Thymus (tissue), 14 donors: ENCODE data around the gene KDSR. TPM values are rescaled to one million over a fixed set of nuclear protein-coding genes. Genes with fewer than 3 reads are reported as not detected.

ENCODE experiments used
- DNase-seq, 9 donors: peaks; one replicate each; pipeline ENCODE4 v3.0.0-alpha.2; 2013; ENCODE audit warnings: low spot score in 9 of 9, low read depth in 6 of 9, missing footprints in 1 of 9
- H3K27ac ChIP-seq, 2 donors: one replicate each; pipeline ENCODE4 v1.5.1; 2013; ENCODE audit warnings: control low read depth in 1 of 2, low read depth in 1 of 2, low read length in 1 of 2, mild to moderate bottlenecking in 1 of 2, moderate library complexity in 1 of 2
- H3K27me3 ChIP-seq, 2 donors: one replicate each; pipeline ENCODE4 v1.5.1; 2013; ENCODE audit warnings: low read length in 1 of 2; ENCODE audit not compliant: control insufficient read depth in 2 of 2, insufficient read depth in 1 of 2
- H3K36me3 ChIP-seq, 2 donors: one replicate each; pipeline ENCODE4 v1.5.1; 2013; ENCODE audit warnings: low read length in 1 of 2, mild to moderate bottlenecking in 1 of 2, moderate library complexity in 1 of 2; ENCODE audit not compliant: control insufficient read depth in 2 of 2, insufficient read depth in 2 of 2
- H3K4me1 ChIP-seq, 2 donors: one replicate each; pipeline ENCODE4 v1.5.1; 2013; ENCODE audit warnings: low read length in 2 of 2; ENCODE audit not compliant: control insufficient read depth in 2 of 2, insufficient read depth in 2 of 2
- H3K4me3 ChIP-seq, 2 donors: one replicate each; pipeline ENCODE4 v1.5.1; 2013; ENCODE audit warnings: low read length in 2 of 2, control low read depth in 1 of 2, mild to moderate bottlenecking in 1 of 2
- H3K9me3 ChIP-seq, 2 donors: one replicate each; pipeline ENCODE4 v1.5.1; 2013; ENCODE audit warnings: low read length in 1 of 2, mild to moderate bottlenecking in 1 of 2; ENCODE audit not compliant: control insufficient read depth in 2 of 2, insufficient read depth in 1 of 2
- WGBS: extraction: QIAGEN DNeasy Blood & Tissue Kit; methylation state at CpG from one replicate; pipeline ENCODE4 v1.1.7; 2013; 5-methylcytosine and 5-hydroxymethylcytosine counted together
- long read RNA-seq, 10 donors: transcript quantifications; one replicate each; lab custom pipeline, GENCODE V29; 2026
- polyA plus RNA-seq: library from polyadenylated mRNA; stranded (reverse); fragments of 200-250 nt; gene quantifications from one replicate; pipeline ENCODE4 v1.2.3, GENCODE V29; 2013
- total RNA-seq: library from RNA; stranded (reverse); fragments of 120-200 nt; gene quantifications from one replicate; pipeline ENCODE4 v1.2.4, GENCODE V29; 2013
- donor health status: healthy.

The KDSR gene, protein sequence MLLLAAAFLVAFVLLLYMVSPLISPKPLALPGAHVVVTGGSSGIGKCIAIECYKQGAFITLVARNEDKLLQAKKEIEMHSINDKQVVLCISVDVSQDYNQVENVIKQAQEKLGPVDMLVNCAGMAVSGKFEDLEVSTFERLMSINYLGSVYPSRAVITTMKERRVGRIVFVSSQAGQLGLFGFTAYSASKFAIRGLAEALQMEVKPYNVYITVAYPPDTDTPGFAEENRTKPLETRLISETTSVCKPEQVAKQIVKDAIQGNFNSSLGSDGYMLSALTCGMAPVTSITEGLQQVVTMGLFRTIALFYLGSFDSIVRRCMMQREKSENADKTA
- 12.2 TPM for total RNA-seq
- 28.0 TPM for polyA plus RNA-seq
- long read RNA-seq, donor 1, result 0 reads
- long read RNA-seq, donor 2, full-length matches to known transcripts, result 17 of 17 reads
- long read RNA-seq, donor 2, partial matches to known transcripts, result 0 of 17 reads
- long read RNA-seq, donor 2, other reads (novel, unspliced or antisense), result 0 of 17 reads
- long read RNA-seq, donor 3, full-length matches to known transcripts, result 6 of 15 reads
- long read RNA-seq, donor 3, partial matches to known transcripts, result 9 of 15 reads
- long read RNA-seq, donor 3, other reads (novel, unspliced or antisense), result 0 of 15 reads
- long read RNA-seq, donor 4, full-length matches to known transcripts, result 7 of 7 reads
- long read RNA-seq, donor 4, partial matches to known transcripts, result 0 of 7 reads
- long read RNA-seq, donor 4, other reads (novel, unspliced or antisense), result 0 of 7 reads
- long read RNA-seq, donor 5, full-length matches to known transcripts, result 2 of 2 reads
- long read RNA-seq, donor 5, partial matches to known transcripts, result 0 of 2 reads
- long read RNA-seq, donor 5, other reads (novel, unspliced or antisense), result 0 of 2 reads
- long read RNA-seq, donor 6, full-length matches to known transcripts, result 7 of 7 reads
- long read RNA-seq, donor 6, partial matches to known transcripts, result 0 of 7 reads
- long read RNA-seq, donor 6, other reads (novel, unspliced or antisense), result 0 of 7 reads
- long read RNA-seq, donor 7, full-length matches to known transcripts, result 9 of 9 reads
- long read RNA-seq, donor 7, partial matches to known transcripts, result 0 of 9 reads
- long read RNA-seq, donor 7, other reads (novel, unspliced or antisense), result 0 of 9 reads
- long read RNA-seq, donor 8, result 0 reads
- long read RNA-seq, donor 9, full-length matches to known transcripts, result 1 of 1 reads
- long read RNA-seq, donor 9, partial matches to known transcripts, result 0 of 1 reads
- long read RNA-seq, donor 9, other reads (novel, unspliced or antisense), result 0 of 1 reads
- long read RNA-seq, donor 10, full-length matches to known transcripts, result 7 of 7 reads
- long read RNA-seq, donor 10, partial matches to known transcripts, result 0 of 7 reads
- long read RNA-seq, donor 10, other reads (novel, unspliced or antisense), result 0 of 7 reads

DNA sequence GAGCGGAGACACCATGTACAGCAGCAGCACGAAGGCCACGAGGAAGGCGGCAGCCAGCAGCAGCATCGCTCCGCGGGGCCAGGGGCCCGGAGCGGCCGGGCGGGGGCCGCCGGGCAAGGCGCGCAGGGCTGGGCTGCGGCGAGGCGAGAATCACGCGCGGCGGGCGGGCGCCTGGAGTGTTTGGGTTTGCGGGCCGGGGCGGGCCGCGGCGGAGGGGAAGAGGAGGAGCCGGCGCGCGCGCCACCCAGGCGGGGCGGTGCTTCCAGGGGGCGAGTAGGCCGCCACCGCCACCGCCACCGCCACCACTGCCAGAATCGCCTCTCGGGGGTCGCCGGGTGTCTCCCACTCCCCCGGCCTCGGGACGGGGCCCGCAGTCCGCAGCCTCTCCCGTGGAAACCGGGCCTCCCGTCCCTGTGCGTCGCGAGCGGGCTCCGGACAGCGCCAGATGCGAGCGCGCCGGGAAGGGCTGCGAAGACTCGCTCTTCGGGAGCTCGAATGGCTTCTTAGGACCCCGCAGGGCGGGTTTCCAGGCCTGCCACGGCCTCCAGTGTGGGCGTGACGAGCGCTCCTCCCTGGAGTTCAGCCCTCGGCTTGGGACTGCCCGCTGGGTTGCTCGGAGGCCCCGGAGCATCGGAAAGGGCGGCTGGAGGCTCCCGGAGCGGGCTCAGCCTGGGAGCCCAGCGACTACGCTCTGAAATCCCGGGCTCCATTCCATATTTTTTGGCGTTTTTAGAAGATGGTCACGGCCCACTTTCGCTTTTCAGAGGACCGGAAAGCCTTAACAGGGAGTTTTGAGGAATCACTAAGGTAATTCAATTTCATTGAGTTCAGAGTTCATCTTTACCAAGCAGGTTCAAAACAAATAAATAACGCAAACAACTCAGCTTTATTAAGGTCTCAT lies at the start of gene KDSR:
Gene KDSR, minus strand, starts transcription at position 154 of the 901 bp plus-strand sequence. Its CDS starts 88 bp downstream, at position 66.
- Histone ChIP-seq H3K27ac (peak within 1 kb of the TSS; percentile 77 to 93), H3K27me3 (no peaks in the 10 kb centered on the region), H3K36me3 (peaks cover under 1 to 3% of the 10 kb centered on the region in 2 donors), H3K9me3 (no peaks in the 10 kb centered on the region), H3K4me3 (peak within 1 kb of the TSS; percentile 70), H3K4me1 (peaks cover 11 to 14% of the 10 kb centered on the region in 2 donors)
- WGBS, result 1% methylated on average over 90 of the region's 90 CpGs
- peak; percentile 34 to 85 (median 65) for DNase-seq

DNA sequence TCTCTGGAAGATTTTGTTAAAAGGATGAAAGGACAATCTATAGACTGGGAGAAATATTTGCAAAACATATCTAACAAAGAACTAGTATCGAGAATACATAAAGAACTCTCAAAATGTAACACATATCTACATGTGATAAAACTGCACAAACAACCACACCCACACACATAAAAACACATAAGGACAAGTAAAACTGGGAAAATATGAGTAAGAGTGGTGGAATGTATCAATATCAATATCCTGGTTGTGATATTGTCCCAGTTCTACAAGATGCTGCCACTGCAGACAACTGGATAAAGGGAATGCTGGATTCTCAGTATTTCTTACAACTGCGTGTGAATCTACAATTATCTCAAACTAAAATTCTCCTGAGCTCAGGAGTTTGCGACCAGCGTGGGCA lies 45.9 kb upstream of the KDSR start:
- no peak overlapping the region for H3K27ac ChIP-seq
- peaks cover 48 to 52% of the 10 kb centered on the region in 2 donors for H3K36me3 ChIP-seq
- no peaks in the 10 kb centered on the region for H3K27me3 ChIP-seq
- WGBS, result 73% methylated on average over 4 of the region's 4 CpGs
- H3K4me3 ChIP-seq, result no peak overlapping the region
- no peaks in the 10 kb centered on the region for H3K9me3 ChIP-seq
- no peaks in the 10 kb centered on the region for H3K4me1 ChIP-seq
- no peak for DNase-seq

DNA sequence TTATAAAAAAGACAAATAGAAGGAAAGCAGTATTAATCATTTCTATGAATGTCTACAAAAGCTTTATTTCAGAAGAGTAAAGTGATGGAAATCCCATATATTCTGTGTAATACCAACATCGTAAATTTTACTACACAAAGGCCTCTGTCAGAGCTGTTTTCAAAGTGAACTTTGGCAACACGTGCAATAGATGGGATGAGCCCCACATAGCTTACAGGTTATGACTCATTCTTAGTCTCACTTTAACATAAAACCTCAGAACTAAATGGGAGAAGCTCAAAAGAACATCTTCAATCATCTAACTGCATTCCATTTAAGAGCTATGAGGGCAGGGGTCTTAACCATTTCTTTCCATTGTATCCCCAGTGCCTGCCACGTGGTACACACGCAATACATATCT lies 43.8 kb upstream of the KDSR start:
- Histone ChIP-seq H3K36me3 (peaks cover 42 to 63% of the 10 kb centered on the region in 2 donors), H3K27ac (no peak overlapping the region)

DNA sequence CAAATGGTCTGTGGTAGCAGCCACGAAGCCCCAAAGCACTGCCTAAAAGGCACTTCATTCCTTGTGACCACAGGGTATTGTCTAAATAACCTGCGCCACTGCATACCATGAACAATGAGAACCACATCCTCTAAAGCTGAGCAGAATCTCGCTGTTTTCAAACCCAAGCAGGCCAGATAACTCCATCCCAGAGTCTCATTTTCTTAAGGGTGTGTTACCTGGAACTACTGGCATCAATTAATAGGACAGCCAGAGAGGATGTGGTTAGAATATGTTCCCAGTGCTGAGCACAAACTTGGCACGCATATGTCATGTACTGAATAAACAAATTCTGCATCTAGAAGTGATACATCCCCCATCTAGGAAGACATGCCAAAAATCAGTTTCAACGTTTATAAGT lies 42.3 kb upstream of the KDSR start:
- Histone ChIP-seq H3K27ac (no peak overlapping the region), H3K36me3 (peaks cover 38 to 61% of the 10 kb centered on the region in 2 donors), H3K27me3 (no peaks in the 10 kb centered on the region), H3K4me3 (no peak overlapping the region), H3K9me3 (no peaks in the 10 kb centered on the region), H3K4me1 (no peaks in the 10 kb centered on the region)
- DNase-seq, result no peak
- 94% methylated on average over 5 of the region's 5 CpGs for WGBS

More for the DNA sequence above, 43.8 kb upstream of the KDSR start:
- Histone ChIP-seq H3K4me1 (no peaks in the 10 kb centered on the region), H3K9me3 (no peaks in the 10 kb centered on the region), H3K4me3 (no peak overlapping the region), H3K27me3 (no peaks in the 10 kb centered on the region)
- DNase-seq, result no peak
- 92% methylated on average over 4 of the region's 4 CpGs for WGBS

DNA sequence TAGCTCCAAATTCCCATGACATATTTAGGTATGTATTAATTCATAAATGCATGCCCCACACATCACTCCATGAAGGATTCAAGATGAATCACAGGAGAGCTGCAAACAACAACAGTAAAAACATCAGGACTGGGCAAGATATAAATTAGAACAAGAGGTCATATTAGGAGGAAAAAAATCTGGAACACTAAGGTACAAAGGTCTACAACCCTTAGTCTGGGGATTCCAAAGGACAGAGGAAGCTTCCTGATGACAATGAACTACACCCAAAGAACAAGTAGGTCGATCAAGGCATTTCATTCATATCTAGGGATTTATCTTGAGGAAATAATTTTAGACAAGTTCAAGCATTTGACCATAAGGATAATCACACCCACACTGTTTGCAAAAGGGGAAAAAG lies 40.7 kb upstream of the KDSR start:
- WGBS, result 91% methylated on average over 1 of the region's 1 CpG
- Histone ChIP-seq H3K27me3 (no peaks in the 10 kb centered on the region), H3K9me3 (no peaks in the 10 kb centered on the region), H3K27ac (no peak overlapping the region), H3K4me3 (no peak overlapping the region), H3K36me3 (peaks cover 44 to 76% of the 10 kb centered on the region in 2 donors), H3K4me1 (no peaks in the 10 kb centered on the region)
- no peak for DNase-seq

DNA sequence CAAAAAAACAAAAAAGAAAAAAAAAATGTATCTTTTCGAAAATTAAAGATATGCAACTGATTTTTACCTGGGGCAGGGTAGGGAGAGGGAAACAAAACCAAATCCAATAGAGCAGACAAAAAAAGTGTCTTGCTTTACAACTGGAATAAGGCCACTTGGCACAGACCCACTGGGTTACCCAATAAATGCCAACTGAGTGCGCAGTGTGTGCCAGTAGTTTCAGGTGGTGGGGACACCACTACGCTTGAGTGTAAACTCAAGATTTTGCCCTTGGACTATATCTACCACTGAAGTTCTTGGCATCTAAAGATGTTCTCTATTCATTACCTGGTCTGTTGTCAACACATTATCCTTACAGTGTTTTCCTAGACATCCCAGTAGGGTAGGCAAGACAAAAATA lies 39.0 kb upstream of the KDSR start:
- Histone ChIP-seq H3K27me3 (no peaks in the 10 kb centered on the region), H3K4me1 (no peaks in the 10 kb centered on the region), H3K9me3 (no peaks in the 10 kb centered on the region), H3K27ac (no peak overlapping the region), H3K36me3 (peaks cover 50 to 85% of the 10 kb centered on the region in 2 donors), H3K4me3 (no peak overlapping the region)
- 97% methylated on average over 3 of the region's 3 CpGs for WGBS
- DNase-seq, result no peak

DNA sequence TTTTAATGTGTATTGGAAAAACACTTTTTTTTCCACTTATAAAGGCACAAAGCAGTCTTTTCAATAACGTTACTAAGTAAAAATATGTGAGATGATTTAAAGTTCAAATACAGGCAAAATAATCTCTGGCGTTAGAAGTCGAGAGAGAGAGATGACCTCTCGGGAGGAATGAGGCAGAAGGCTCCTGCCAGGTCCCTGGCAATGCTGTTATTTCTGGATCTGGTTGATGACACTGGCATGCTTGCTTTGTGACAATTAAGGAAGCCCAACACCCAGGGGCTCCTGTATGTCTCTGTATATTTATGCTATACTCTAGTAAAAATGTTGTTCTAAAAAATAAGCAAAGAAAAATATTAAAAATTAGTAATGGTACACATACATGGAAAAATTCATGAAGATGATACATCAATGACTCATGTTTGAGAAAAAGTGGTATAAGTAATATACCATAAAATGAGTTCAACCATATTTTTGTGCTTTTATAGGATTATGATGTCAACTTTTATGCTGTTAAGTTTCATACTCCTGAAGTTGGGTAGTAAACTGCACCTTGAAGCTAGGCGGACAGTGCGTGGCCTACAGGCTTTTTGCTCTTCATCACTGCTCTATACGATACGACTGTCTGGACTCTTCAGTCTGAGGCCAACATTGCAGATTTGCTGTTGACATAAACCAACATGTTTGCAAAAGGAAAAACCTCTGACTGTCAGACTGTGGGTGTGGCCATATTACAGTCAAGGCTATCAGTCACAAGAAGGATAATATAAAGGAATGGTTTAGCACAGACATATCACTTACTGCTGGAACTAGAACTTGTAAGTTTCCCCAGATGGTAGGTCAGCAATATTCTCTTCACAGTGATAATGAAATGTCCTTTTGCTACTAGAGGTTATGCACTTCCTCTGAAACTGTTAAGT lies 35.5 kb upstream of the KDSR start:
- Histone ChIP-seq H3K4me3 (no peak overlapping the region), H3K9me3 (no peaks in the 10 kb centered on the region), H3K36me3 (peaks cover 27 to 75% of the 10 kb centered on the region in 2 donors), H3K27ac (no peak overlapping the region), H3K27me3 (no peaks in the 10 kb centered on the region), H3K4me1 (no peaks in the 10 kb centered on the region)
- DNase-seq, result no peak
- WGBS, result 95% methylated on average over 8 of the region's 8 CpGs
